ENCODE measurements around the gene MYO16.

MYO16 gene

GRCh38 chr13:108662528-108662927 lies 33.1 kb downstream of the MYO16 start:
- no peak overlapping the region for H3K9ac ChIP-seq (ENCODE audit: low read depth, low read length)
- peaks cover 8% of the 10 kb centered on the region; the same call in 1 of the 2 replicates for H3K9me3 ChIP-seq (ENCODE audit: control insufficient read depth, insufficient read depth, low read length)
- H3K4me3 ChIP-seq (ENCODE audit: low read depth, low read length), result no peak overlapping the region
- no peaks in the 10 kb centered on the region for H3K27me3 ChIP-seq (ENCODE audit: control insufficient read depth, insufficient read depth, low read length)
- no peak overlapping the region for H3K27ac ChIP-seq (ENCODE audit: low read depth, low read length)
- H3K36me3 ChIP-seq (ENCODE audit: control insufficient read depth, insufficient read depth, low read length), result no peaks in the 10 kb centered on the region
- H3K4me1 ChIP-seq (ENCODE audit: control insufficient read depth, insufficient read depth, low read length), result no peaks in the 10 kb centered on the region

- Histone ChIP-seq H3K27me3 (ENCODE audit: control insufficient read depth, insufficient read depth, low read length) (no peaks in the 10 kb centered on the region), H3K4me3 (ENCODE audit: low read depth, low read length) (no peak overlapping the region), H3K9me3 (ENCODE audit: control insufficient read depth, insufficient read depth, low read length) (peaks cover 14% of the 10 kb centered on the region), H3K9ac (ENCODE audit: low read depth, low read length) (no peak overlapping the region), H3K4me1 (ENCODE audit: control insufficient read depth, insufficient read depth, low read length) (no peaks in the 10 kb centered on the region), H3K36me3 (ENCODE audit: control insufficient read depth, insufficient read depth, low read length) (no peaks in the 10 kb centered on the region), H3K27ac (ENCODE audit: low read depth, low read length) (no peak overlapping the region)
These were observed 34.3 kb downstream of the MYO16 start for GRCh38 chr13:108663710-108664109.

GRCh38 chr13:108667205-108667604 lies 37.8 kb downstream of the MYO16 start:
- no peak overlapping the region for H3K9ac ChIP-seq (ENCODE audit: low read depth, low read length)
- no peaks in the 10 kb centered on the region for H3K36me3 ChIP-seq (ENCODE audit: control insufficient read depth, insufficient read depth, low read length)
- H3K27ac ChIP-seq (ENCODE audit: low read depth, low read length), result no peak overlapping the region
- H3K4me1 ChIP-seq (ENCODE audit: control insufficient read depth, insufficient read depth, low read length), result no peaks in the 10 kb centered on the region
- H3K27me3 ChIP-seq (ENCODE audit: control insufficient read depth, insufficient read depth, low read length), result no peaks in the 10 kb centered on the region
- no peak overlapping the region for H3K4me3 ChIP-seq (ENCODE audit: low read depth, low read length)
- H3K9me3 ChIP-seq (ENCODE audit: control insufficient read depth, insufficient read depth, low read length), result peaks cover 17% of the 10 kb centered on the region

GRCh38 chr13:108669381-108669780 lies 40.0 kb downstream of the MYO16 start:
- no peaks in the 10 kb centered on the region for H3K27me3 ChIP-seq (ENCODE audit: control insufficient read depth, insufficient read depth, low read length)
- peaks cover 17% of the 10 kb centered on the region for H3K9me3 ChIP-seq (ENCODE audit: control insufficient read depth, insufficient read depth, low read length)
- H3K27ac ChIP-seq (ENCODE audit: low read depth, low read length), result no peak overlapping the region
- H3K9ac ChIP-seq (ENCODE audit: low read depth, low read length), result no peak overlapping the region
- no peaks in the 10 kb centered on the region for H3K36me3 ChIP-seq (ENCODE audit: control insufficient read depth, insufficient read depth, low read length)
- no peaks in the 10 kb centered on the region for H3K4me1 ChIP-seq (ENCODE audit: control insufficient read depth, insufficient read depth, low read length)
- H3K4me3 ChIP-seq (ENCODE audit: low read depth, low read length), result no peak overlapping the region

GRCh38 chr13:108674346-108674745 lies 44.9 kb downstream of the MYO16 start:
- no peaks in the 10 kb centered on the region for H3K27me3 ChIP-seq (ENCODE audit: control insufficient read depth, insufficient read depth, low read length)
- no peaks in the 10 kb centered on the region for H3K36me3 ChIP-seq (ENCODE audit: control insufficient read depth, insufficient read depth, low read length)
- no peak overlapping the region for H3K9ac ChIP-seq (ENCODE audit: low read depth, low read length)
- H3K4me3 ChIP-seq (ENCODE audit: low read depth, low read length), result no peak overlapping the region
- no peaks in the 10 kb centered on the region for H3K4me1 ChIP-seq (ENCODE audit: control insufficient read depth, insufficient read depth, low read length)
- H3K9me3 ChIP-seq (ENCODE audit: control insufficient read depth, insufficient read depth, low read length), result no peaks in the 10 kb centered on the region
- no peak overlapping the region for H3K27ac ChIP-seq (ENCODE audit: low read depth, low read length)

- no peak overlapping the region for H3K9ac ChIP-seq (ENCODE audit: low read depth, low read length)
- no peaks in the 10 kb centered on the region for H3K36me3 ChIP-seq (ENCODE audit: control insufficient read depth, insufficient read depth, low read length)
- no peak overlapping the region for H3K27ac ChIP-seq (ENCODE audit: low read depth, low read length)
- no peak overlapping the region for H3K4me3 ChIP-seq (ENCODE audit: low read depth, low read length)
- H3K27me3 ChIP-seq (ENCODE audit: control insufficient read depth, insufficient read depth, low read length), result no peaks in the 10 kb centered on the region
- no peaks in the 10 kb centered on the region for H3K4me1 ChIP-seq (ENCODE audit: control insufficient read depth, insufficient read depth, low read length)
- no peaks in the 10 kb centered on the region for H3K9me3 ChIP-seq (ENCODE audit: control insufficient read depth, insufficient read depth, low read length)
These were observed 45.4 kb downstream of the MYO16 start for GRCh38 chr13:108674771-108675170.

GRCh38 chr13:108676620-108677019 lies 47.2 kb downstream of the MYO16 start:
- no peak overlapping the region for H3K9ac ChIP-seq (ENCODE audit: low read depth, low read length)
- no peak overlapping the region for H3K4me3 ChIP-seq (ENCODE audit: low read depth, low read length)
- H3K36me3 ChIP-seq (ENCODE audit: control insufficient read depth, insufficient read depth, low read length), result no peaks in the 10 kb centered on the region
- H3K4me1 ChIP-seq (ENCODE audit: control insufficient read depth, insufficient read depth, low read length), result no peaks in the 10 kb centered on the region
- H3K27ac ChIP-seq (ENCODE audit: low read depth, low read length), result no peak overlapping the region
- no peaks in the 10 kb centered on the region for H3K27me3 ChIP-seq (ENCODE audit: control insufficient read depth, insufficient read depth, low read length)
- H3K9me3 ChIP-seq (ENCODE audit: control insufficient read depth, insufficient read depth, low read length), result no peaks in the 10 kb centered on the region

GRCh38 chr13:108677806-108678205 lies 48.4 kb downstream of the MYO16 start:
- Histone ChIP-seq H3K9ac (ENCODE audit: low read depth, low read length) (no peak overlapping the region), H3K27ac (ENCODE audit: low read depth, low read length) (no peak overlapping the region), H3K4me3 (ENCODE audit: low read depth, low read length) (no peak overlapping the region), H3K36me3 (ENCODE audit: control insufficient read depth, insufficient read depth, low read length) (no peaks in the 10 kb centered on the region), H3K4me1 (ENCODE audit: control insufficient read depth, insufficient read depth, low read length) (no peaks in the 10 kb centered on the region), H3K27me3 (ENCODE audit: control insufficient read depth, insufficient read depth, low read length) (no peaks in the 10 kb centered on the region), H3K9me3 (ENCODE audit: control insufficient read depth, insufficient read depth, low read length) (no peaks in the 10 kb centered on the region)

- Histone ChIP-seq H3K27me3 (ENCODE audit: control insufficient read depth, insufficient read depth, low read length) (no peaks in the 10 kb centered on the region), H3K4me3 (ENCODE audit: low read depth, low read length) (no peak overlapping the region), H3K4me1 (ENCODE audit: control insufficient read depth, insufficient read depth, low read length) (no peaks in the 10 kb centered on the region), H3K27ac (ENCODE audit: low read depth, low read length) (no peak overlapping the region), H3K36me3 (ENCODE audit: control insufficient read depth, insufficient read depth, low read length) (no peaks in the 10 kb centered on the region), H3K9me3 (ENCODE audit: control insufficient read depth, insufficient read depth, low read length) (no peaks in the 10 kb centered on the region), H3K9ac (ENCODE audit: low read depth, low read length) (no peak overlapping the region)
These were observed 50.6 kb downstream of the MYO16 start for GRCh38 chr13:108680011-108680410.

GRCh38 chr13:108681986-108682575 lies 52.7 kb downstream of the MYO16 start:
- no peak overlapping the region for H3K27ac ChIP-seq (ENCODE audit: low read depth, low read length)
- no peaks in the 10 kb centered on the region for H3K9me3 ChIP-seq (ENCODE audit: control insufficient read depth, insufficient read depth, low read length)

GRCh38 chr13:108682714-108683113 lies 53.3 kb downstream of the MYO16 start:
- Histone ChIP-seq H3K9ac (ENCODE audit: low read depth, low read length) (no peak overlapping the region), H3K36me3 (ENCODE audit: control insufficient read depth, insufficient read depth, low read length) (no peaks in the 10 kb centered on the region), H3K27ac (ENCODE audit: low read depth, low read length) (no peak overlapping the region), H3K4me3 (ENCODE audit: low read depth, low read length) (no peak overlapping the region), H3K4me1 (ENCODE audit: control insufficient read depth, insufficient read depth, low read length) (no peaks in the 10 kb centered on the region), H3K27me3 (ENCODE audit: control insufficient read depth, insufficient read depth, low read length) (no peaks in the 10 kb centered on the region), H3K9me3 (ENCODE audit: control insufficient read depth, insufficient read depth, low read length) (no peaks in the 10 kb centered on the region)

More at GRCh38 chr13:108681986-108682575, 52.7 kb downstream of the MYO16 start:
- Histone ChIP-seq H3K27me3 (ENCODE audit: control insufficient read depth, insufficient read depth, low read length) (no peaks in the 10 kb centered on the region), H3K36me3 (ENCODE audit: control insufficient read depth, insufficient read depth, low read length) (no peaks in the 10 kb centered on the region), H3K4me1 (ENCODE audit: control insufficient read depth, insufficient read depth, low read length) (no peaks in the 10 kb centered on the region), H3K4me3 (ENCODE audit: low read depth, low read length) (no peak overlapping the region), H3K9ac (ENCODE audit: low read depth, low read length) (no peak overlapping the region)
